GM23248 (cell line): ENCODE results near the gene GPR34.

Experiments used
- EZH2 ChIP-seq: fragments of 200-600 bp; sonication (generic); IDR thresholded peaks from 2 replicates; pipeline ENCODE4 v1.6.1; 2018; ENCODE audit warnings: antibody characterized with exemption, mild to moderate bottlenecking; ENCODE audit not compliant: insufficient read depth, poor library complexity, severe bottlenecking
- EZH2phosphoT487 ChIP-seq: fragments of 200-600 bp; sonication (generic); IDR thresholded peaks from 2 replicates; pipeline ENCODE4 v1.6.1; 2018; ENCODE audit warnings: antibody characterized with exemption, moderate library complexity, mild to moderate bottlenecking, low read depth; ENCODE audit not compliant: insufficient read depth

GRCh38 chrX:41716222-41716621, 27.4 kb downstream of the GPR34 start:
- TF ChIP-seq EZH2 (no peak), EZH2phosphoT487 (no peak)
